Activated T-helper 1 cell treated with Interleukin-2 at 50 U/mL for 16 hours (primary cell): ENCODE results near the gene GRIK5.

Experiments used
- DNase-seq: peaks from one replicate; pipeline ENCODE4 v3.0.0-alpha.2; 2020; ENCODE audit warnings: low read depth

The GRIK5 gene

GRCh38 chr19:41990615-41991014 lies 79.4 kb downstream of the GRIK5 start:
- no peak for DNase-seq

GRCh38 chr19:41990028-41990427 lies 80.0 kb downstream of the GRIK5 start:
- no peak for DNase-seq

GRCh38 chr19:41988947-41989346 lies 81.1 kb downstream of the GRIK5 start:
- DNase-seq = no peak

GRCh38 chr19:41987141-41987860 lies 82.7 kb downstream of the GRIK5 start:
- DNase-seq = no peak

- DNase-seq = no peak
Measured at GRCh38 chr19:41984961-41985360, 85.0 kb downstream of the GRIK5 start.

- DNase-seq = no peak
Measured at GRCh38 chr19:41981724-41982123, 88.3 kb downstream of the GRIK5 start.

GRCh38 chr19:41978470-41978869 lies 91.5 kb downstream of the GRIK5 start:
- no peak for DNase-seq

GRCh38 chr19:41977916-41978315 lies 92.1 kb downstream of the GRIK5 start:
- no peak for DNase-seq

- DNase-seq = no peak
Measured at GRCh38 chr19:41974652-41975051, 95.4 kb downstream of the GRIK5 start.

GRCh38 chr19:41971363-41971762 lies 98.6 kb downstream of the GRIK5 start:
- DNase-seq = no peak

- DNase-seq = no peak
Measured at GRCh38 chr19:41969772-41970458, 100.1 kb downstream of the GRIK5 start.

GRCh38 chr19:41968751-41969595 lies 101.0 kb downstream of the GRIK5 start:
- no peak for DNase-seq

- DNase-seq = no peak
Measured at GRCh38 chr19:41967054-41967783, 102.8 kb downstream of the GRIK5 start.

GRCh38 chr19:41965106-41965505 lies 104.9 kb downstream of the GRIK5 start:
- no peak for DNase-seq

GRCh38 chr19:41960973-41961372 lies 109.0 kb downstream of the GRIK5 start:
- DNase-seq = no peak

GRCh38 chr19:41959056-41960053 lies 110.7 kb downstream of the GRIK5 start, which contains the start of gene RABAC1:
TSS of gene RABAC1 (minus strand) at chr19:41959321. CDS start at chr19:41959292, 29 bp downstream.
- DNase-seq = peak; percentile 75

- peak; percentile 70 for DNase-seq
Measured at GRCh38 chr19:41958367-41959055, 111.5 kb downstream of the GRIK5 start.

GRCh38 chr19:41957838-41958366 lies 112.1 kb downstream of the GRIK5 start:
- DNase-seq = no peak

GRCh38 chr19:41957161-41957837 lies 112.7 kb downstream of the GRIK5 start:
- DNase-seq = no peak
